DOHH2 (cell line): Measurements from ENCODE around the gene ROR2.

ENCODE experiments used
- H3F3A ChIP-seq: fragments of 200-600 bp; sonication (generic), shearing (Covaris generic); 2 replicates; pipeline ENCODE4 v1.6.0; 2016; ENCODE audit warnings: antibody characterized with exemption, mild to moderate bottlenecking; ENCODE audit not compliant: control insufficient read depth, insufficient read depth
- H3K27ac ChIP-seq: fragments of 200-600 bp; sonication (generic); 2 replicates; pipeline ENCODE4 v1.5.1; 2014; ENCODE audit warnings: low read depth, mild to moderate bottlenecking, low read length, moderate library complexity
- H3K27me3 ChIP-seq: fragments of 200-600 bp; sonication (generic); 2 replicates; pipeline ENCODE4 v1.6.1; 2014; ENCODE audit warnings: mild to moderate bottlenecking, low read length, mixed read lengths; ENCODE audit not compliant: control insufficient read depth
- H3K36me3 ChIP-seq: fragments of 200-600 bp; sonication (generic); 2 replicates; pipeline ENCODE4 v1.6.1; 2014; ENCODE audit warnings: mild to moderate bottlenecking, low read length, moderate library complexity, mixed read lengths; ENCODE audit not compliant: control insufficient read depth
- H3K4me1 ChIP-seq: fragments of 200-600 bp; sonication (generic); 2 replicates; pipeline ENCODE4 v1.6.1; 2014; ENCODE audit warnings: mild to moderate bottlenecking, low read length, mixed read lengths; ENCODE audit not compliant: control insufficient read depth
- H3K4me2 ChIP-seq: fragments of 200-600 bp; sonication (generic); 2 replicates; pipeline ENCODE4 v1.6.0; 2014; ENCODE audit warnings: mild to moderate bottlenecking, low read length, moderate library complexity
- H3K4me3 ChIP-seq: fragments of 200-600 bp; sonication (generic); 2 replicates; pipeline ENCODE4 v1.5.1; 2014; ENCODE audit warnings: mild to moderate bottlenecking, low read length, mixed read lengths
- H3K79me2 ChIP-seq: fragments of 200-600 bp; sonication (generic); 2 replicates; pipeline ENCODE4 v1.6.1; 2014; ENCODE audit warnings: mild to moderate bottlenecking, low read length, mixed read lengths; ENCODE audit not compliant: control insufficient read depth
- H3K9me2 ChIP-seq: fragments of 200-600 bp; sonication (generic); replicated peaks from 2 replicates; pipeline ENCODE4 v1.6.1; 2014; ENCODE audit warnings: mild to moderate bottlenecking, low read length, mixed read lengths; ENCODE audit not compliant: control insufficient read depth
- H3K9me3 ChIP-seq: fragments of 200-600 bp; sonication (generic); 2 replicates; pipeline ENCODE4 v1.6.1; 2014; ENCODE audit warnings: antibody characterized with exemption, low read length, mixed read lengths; ENCODE audit not compliant: control insufficient read depth, insufficient read depth
- H4K20me1 ChIP-seq: fragments of 200-600 bp; sonication (generic); 2 replicates; pipeline ENCODE4 v1.6.0; 2014; ENCODE audit warnings: low read depth, mild to moderate bottlenecking, antibody characterized with exemption, low read length, moderate library complexity; ENCODE audit not compliant: control insufficient read depth, insufficient read depth
- EZH2phosphoT487 ChIP-seq: fragments of 200-600 bp; sonication (generic); IDR thresholded peaks from 2 replicates; pipeline ENCODE4 v1.6.1; 2017; ENCODE audit warnings: borderline replicate concordance, mild to moderate bottlenecking, antibody characterized with exemption, low read length, moderate library complexity, mixed read lengths
- TF ChIP-seq, protein P1 (sequence below): fragments of 200-600 bp; sonication (generic); IDR thresholded peaks from one replicate; pipeline ENCODE4 v1.5.1; 2014; ENCODE audit warnings: antibody characterized with exemption, mild to moderate bottlenecking, low read depth, low read length; ENCODE audit not compliant: poor library complexity, severe bottlenecking

Gene ROR2

DNA sequence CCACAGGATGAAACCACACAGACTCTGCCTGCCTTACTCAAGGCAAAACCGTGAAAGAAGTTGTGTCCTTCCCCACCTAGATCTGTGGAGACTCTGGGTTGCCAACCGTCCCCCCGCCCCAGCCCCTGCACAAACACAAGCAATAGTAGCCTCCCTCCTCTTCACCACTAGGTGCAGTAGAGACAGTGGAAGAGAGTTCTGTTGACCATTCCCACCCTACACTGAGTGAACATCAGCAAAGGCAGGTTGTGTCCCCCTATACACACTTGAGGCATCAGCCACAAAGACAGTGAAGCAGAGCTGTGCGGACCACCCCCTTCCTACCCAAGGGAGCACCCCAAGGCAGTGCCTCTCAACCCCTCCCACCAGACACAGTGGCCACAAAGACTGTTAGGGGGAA is 302.7 kb downstream of the ROR2 start:
- Histone ChIP-seq H3K4me1 (no peaks in the 10 kb centered on the region), H3K4me2 (no peak overlapping the region), H3K4me3 (no peak overlapping the region), H3K27ac (no peak overlapping the region), H3K9me3 (no peaks in the 10 kb centered on the region), H3K36me3 (no peaks in the 10 kb centered on the region), H3F3A (no peaks in the 10 kb centered on the region), H3K9me2 (no peaks in the 10 kb centered on the region), H4K20me1 (no peaks in the 10 kb centered on the region), H3K27me3 (peaks cover 13% of the 10 kb centered on the region; the same call in 1 of the 2 replicates), H3K79me2 (no peaks in the 10 kb centered on the region)
- TF ChIP-seq EZH2phosphoT487: no peak
- TF ChIP-seq, protein P1, sequence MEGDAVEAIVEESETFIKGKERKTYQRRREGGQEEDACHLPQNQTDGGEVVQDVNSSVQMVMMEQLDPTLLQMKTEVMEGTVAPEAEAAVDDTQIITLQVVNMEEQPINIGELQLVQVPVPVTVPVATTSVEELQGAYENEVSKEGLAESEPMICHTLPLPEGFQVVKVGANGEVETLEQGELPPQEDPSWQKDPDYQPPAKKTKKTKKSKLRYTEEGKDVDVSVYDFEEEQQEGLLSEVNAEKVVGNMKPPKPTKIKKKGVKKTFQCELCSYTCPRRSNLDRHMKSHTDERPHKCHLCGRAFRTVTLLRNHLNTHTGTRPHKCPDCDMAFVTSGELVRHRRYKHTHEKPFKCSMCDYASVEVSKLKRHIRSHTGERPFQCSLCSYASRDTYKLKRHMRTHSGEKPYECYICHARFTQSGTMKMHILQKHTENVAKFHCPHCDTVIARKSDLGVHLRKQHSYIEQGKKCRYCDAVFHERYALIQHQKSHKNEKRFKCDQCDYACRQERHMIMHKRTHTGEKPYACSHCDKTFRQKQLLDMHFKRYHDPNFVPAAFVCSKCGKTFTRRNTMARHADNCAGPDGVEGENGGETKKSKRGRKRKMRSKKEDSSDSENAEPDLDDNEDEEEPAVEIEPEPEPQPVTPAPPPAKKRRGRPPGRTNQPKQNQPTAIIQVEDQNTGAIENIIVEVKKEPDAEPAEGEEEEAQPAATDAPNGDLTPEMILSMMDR: no peak

DNA sequence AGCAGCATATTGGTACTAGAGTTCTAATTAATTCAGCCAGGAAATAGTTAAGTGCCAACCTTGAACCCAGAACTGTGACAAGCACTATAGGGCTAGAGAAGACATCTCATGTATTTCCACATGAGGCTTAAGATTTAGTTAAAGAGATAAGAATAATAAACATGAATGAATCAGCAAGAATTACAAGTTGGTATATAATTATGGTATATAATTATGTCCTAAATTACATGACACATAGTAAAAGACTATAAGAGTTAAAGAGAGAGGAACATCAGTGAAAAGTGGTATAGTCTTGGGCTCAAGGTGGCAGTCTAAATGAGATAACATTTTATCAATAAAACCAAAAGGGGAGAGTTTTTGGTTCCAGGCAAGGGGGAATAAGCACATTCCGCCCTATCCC is 303.3 kb downstream of the ROR2 start:
- Histone ChIP-seq H3K79me2 (no peaks in the 10 kb centered on the region), H3K4me1 (no peaks in the 10 kb centered on the region), H3K9me2 (no peaks in the 10 kb centered on the region), H3K4me2 (no peak overlapping the region), H3K27me3 (peaks cover 13% of the 10 kb centered on the region; the same call in 1 of the 2 replicates), H4K20me1 (no peaks in the 10 kb centered on the region), H3K27ac (no peak overlapping the region), H3K36me3 (no peaks in the 10 kb centered on the region), H3K9me3 (no peaks in the 10 kb centered on the region), H3K4me3 (no peak overlapping the region), H3F3A (no peaks in the 10 kb centered on the region)
- no peak for TF ChIP-seq EZH2phosphoT487
- TF ChIP-seq, protein P1: no peak

DNA sequence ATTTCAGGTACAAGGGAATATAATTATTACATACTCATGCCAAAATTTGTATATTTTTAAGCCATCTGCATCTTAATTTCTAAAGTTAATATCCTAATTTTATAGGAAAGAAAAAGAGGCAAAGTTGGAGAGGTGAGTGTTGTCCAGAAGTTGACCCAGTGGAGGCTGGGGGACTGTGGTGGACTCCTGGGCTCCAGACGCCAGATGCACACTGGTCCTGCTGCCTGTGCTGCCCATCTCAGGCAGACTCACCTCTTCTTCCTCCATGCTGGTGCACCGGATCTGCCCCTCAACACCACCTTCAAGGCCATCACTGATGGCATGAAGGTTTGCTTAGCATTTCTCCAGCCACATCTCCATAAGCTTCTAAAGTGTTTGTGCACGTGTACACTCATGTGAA is 305.6 kb downstream of the ROR2 start:
- Histone ChIP-seq H3K4me3 (no peak overlapping the region), H3K79me2 (no peaks in the 10 kb centered on the region), H3K36me3 (no peaks in the 10 kb centered on the region)

More for the DNA sequence above, 305.6 kb downstream of the ROR2 start:
- TF ChIP-seq, protein P1: no peak
- TF ChIP-seq EZH2phosphoT487: no peak
- H4K20me1 ChIP-seq: no peaks in the 10 kb centered on the region
- H3K4me1 ChIP-seq: no peaks in the 10 kb centered on the region
- no peak overlapping the region for H3K4me2 ChIP-seq
- no peaks in the 10 kb centered on the region for H3K9me2 ChIP-seq
- H3K9me3 ChIP-seq: no peaks in the 10 kb centered on the region
- no peaks in the 10 kb centered on the region for H3F3A ChIP-seq
- 0 out of 2 replicates have a peak, but pooled peaks cover 5% of the 10 kb centered on the region for H3K27me3 ChIP-seq
- no peak overlapping the region for H3K27ac ChIP-seq
